HL-60 (cell line): Measurements from ENCODE around the gene IL1B.

Experiments
- CTCF ChIP-seq: IDR thresholded peaks from one replicate; pipeline ENCODE4 v1.5.1; 2011; ENCODE audit warnings: low read length, control low read depth, inconsistent platforms; ENCODE audit not compliant: insufficient read depth
- GABPA ChIP-seq: IDR thresholded peaks from 2 replicates; pipeline ENCODE4 v1.6.1; 2012; ENCODE audit warnings: low read depth
- POLR2AphosphoS5 ChIP-seq: IDR thresholded peaks from 2 replicates; pipeline ENCODE4 v1.6.1; 2012; ENCODE audit warnings: low read depth
- REST ChIP-seq: IDR thresholded peaks from 2 replicates; pipeline ENCODE4 v1.6.1; 2012; ENCODE audit warnings: low read depth; ENCODE audit not compliant: insufficient replicate concordance

DNA sequence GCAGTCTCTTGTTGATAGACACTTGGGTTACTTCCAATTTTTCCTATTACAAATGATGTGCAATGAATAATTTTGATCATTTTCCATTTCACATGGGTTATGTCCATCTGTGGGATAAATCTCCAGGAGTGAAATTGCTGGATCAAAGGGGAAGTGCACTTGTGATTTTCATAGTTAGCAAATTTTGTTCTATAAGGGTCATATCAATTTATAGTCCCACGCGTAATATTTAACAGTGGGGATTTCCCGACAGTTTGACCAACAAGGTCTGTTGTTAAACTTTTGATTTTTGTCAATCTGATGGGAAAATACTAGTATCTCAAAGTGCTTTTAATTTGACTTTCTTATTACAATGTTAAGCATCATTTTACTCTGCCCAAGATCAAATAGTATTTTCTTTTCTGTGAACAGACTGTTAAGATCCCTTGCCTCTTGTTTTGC is 8.3 kb downstream of the IL1B start:
- TF ChIP-seq CTCF (no peak), REST (no peak), GABPA (no peak), POLR2AphosphoS5 (no peak)
